Memory B cell (primary cell): Measurements from ENCODE around the gene GPR4.

Experiments used
- ATAC-seq: fragments of 150-1000 bp; cut with Tn5 transposase; 2 replicates; pipeline ENCODE4 v1.10.0; 2021; ENCODE audit warnings: low read depth, mild to moderate bottlenecking, moderate library complexity
- DNase-seq, 2 donors: peaks; one replicate each; pipeline ENCODE4 v3.0.0; 2022; ENCODE audit warnings: low spot score in 2 of 2
- H3K27ac Mint-ChIP-seq: one replicate; pipeline ENCODE4 v1.8.0; 2022; ENCODE audit warnings: mild to moderate bottlenecking, moderate library complexity, mixed read lengths
- H3K27me3 Mint-ChIP-seq: one replicate; pipeline ENCODE4 v1.8.0; 2022; ENCODE audit warnings: mixed read lengths
- H3K36me3 Mint-ChIP-seq: one replicate; pipeline ENCODE4 v1.8.0; 2022; ENCODE audit warnings: mild to moderate bottlenecking, mixed read lengths
- H3K4me1 Mint-ChIP-seq: one replicate; pipeline ENCODE4 v1.8.0; 2022; ENCODE audit warnings: mixed read lengths
- H3K4me3 Mint-ChIP-seq: one replicate; pipeline ENCODE4 v1.8.0; 2022; ENCODE audit warnings: mild to moderate bottlenecking, moderate library complexity, mixed read lengths
- H3K9me3 Mint-ChIP-seq: one replicate; pipeline ENCODE4 v1.8.0; 2022; ENCODE audit warnings: mixed read lengths

The GPR4 gene

GRCh38 chr19:45587873-45588272 is 14.1 kb downstream of the GPR4 start:
- no peak overlapping the region for H3K27ac Mint-ChIP-seq
- no peak for DNase-seq
- H3K36me3 Mint-ChIP-seq = no peaks in the 10 kb centered on the region

GRCh38 chr19:45585158-45585577 is 16.8 kb downstream of the GPR4 start:
- peaks cover 9% of the 10 kb centered on the region for H3K27me3 Mint-ChIP-seq
- H3K9me3 Mint-ChIP-seq = no peaks in the 10 kb centered on the region
- H3K27ac Mint-ChIP-seq = peak overlapping the region; percentile 94
- DNase-seq = no peak
- ATAC-seq = no peak
- peak overlapping the region; percentile 83 for H3K4me3 Mint-ChIP-seq
- H3K36me3 Mint-ChIP-seq = peaks cover 4% of the 10 kb centered on the region
- peaks cover 15% of the 10 kb centered on the region for H3K4me1 Mint-ChIP-seq

More at GRCh38 chr19:45587873-45588272, 14.1 kb downstream of the GPR4 start:
- peaks cover 17% of the 10 kb centered on the region for H3K4me1 Mint-ChIP-seq
- no peak for ATAC-seq
- peaks cover 29% of the 10 kb centered on the region for H3K27me3 Mint-ChIP-seq
- H3K4me3 Mint-ChIP-seq = no peak overlapping the region
- H3K9me3 Mint-ChIP-seq = no peaks in the 10 kb centered on the region

DNA sequence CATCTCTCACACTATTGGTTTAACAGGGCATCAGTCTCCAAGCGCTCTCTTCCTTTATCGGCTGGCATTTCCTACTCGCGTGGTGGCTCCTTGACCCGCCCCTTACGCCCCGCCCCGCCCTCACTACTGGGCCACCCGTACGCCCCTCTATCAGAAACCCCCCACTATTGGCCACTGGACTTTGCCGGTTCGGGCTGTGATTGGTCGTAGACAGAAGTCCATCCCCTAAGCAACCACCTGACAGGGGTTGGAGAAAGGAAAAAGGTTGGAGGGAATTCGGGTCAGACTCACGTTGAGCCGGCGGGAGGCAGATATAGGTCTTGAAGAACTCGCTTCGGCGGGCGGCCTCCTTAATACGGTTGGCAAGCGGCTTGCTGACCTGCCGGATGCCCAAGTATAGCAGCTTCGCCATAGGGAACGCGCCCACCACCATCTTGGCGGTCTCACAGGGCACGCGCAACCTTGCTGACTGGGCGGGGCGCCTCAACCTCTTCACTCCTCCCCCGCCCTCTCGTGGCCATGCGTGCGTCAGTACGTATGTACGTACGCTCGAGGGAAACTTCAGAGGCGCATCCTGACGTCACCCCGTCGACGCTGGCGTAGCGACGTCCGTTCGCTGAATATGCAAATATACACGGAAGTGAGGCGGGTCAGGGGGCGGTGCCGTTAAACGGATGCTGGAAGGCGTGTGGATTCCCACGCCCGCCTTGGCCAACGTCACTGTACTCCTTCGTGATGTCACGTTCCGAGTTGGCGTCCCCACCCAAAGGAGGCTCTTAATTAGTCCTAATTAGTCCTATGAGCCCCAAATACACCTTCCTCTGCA is 17.5 kb downstream of the GPR4 start, which contains the start of gene OPA3:
OPA3 (minus strand) TSS at position 471 of the 826 bp plus-strand sequence; CDS start at position 433, 38 bp downstream.
- Mint-ChIP-seq H3K4me3 (peak within 1 kb of the TSS; percentile 83), H3K4me1 (peaks cover 15% of the 10 kb centered on the region), H3K27me3 (peaks cover 4% of the 10 kb centered on the region), H3K36me3 (peaks cover 4% of the 10 kb centered on the region), H3K9me3 (no peaks in the 10 kb centered on the region), H3K27ac (peak within 1 kb of the TSS; percentile 94)
- ATAC-seq (peak; percentile 80), DNase-seq (peak; percentile 95 to 97)

DNA sequence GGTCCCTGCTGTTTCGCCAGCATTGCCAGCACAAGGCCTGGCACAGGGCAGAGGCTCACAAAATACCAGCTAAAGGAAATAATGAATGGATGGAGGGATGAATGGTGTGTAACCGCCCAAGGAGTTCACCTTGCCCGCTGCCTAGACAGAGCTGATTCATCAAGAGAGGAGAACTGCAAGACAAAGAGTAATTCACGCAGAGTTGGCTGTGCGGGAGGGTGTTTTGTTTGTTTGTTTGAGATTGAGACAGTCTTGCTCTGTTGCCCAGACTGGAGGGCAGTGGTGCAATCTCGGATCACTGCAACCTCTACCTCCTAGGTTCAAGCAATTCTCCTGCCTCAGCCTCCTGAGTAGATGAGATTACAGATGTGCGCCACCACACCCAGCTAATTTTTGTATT is 20.4 kb downstream of the GPR4 start:
- no peaks in the 10 kb centered on the region for H3K9me3 Mint-ChIP-seq
- H3K36me3 Mint-ChIP-seq = peaks cover 5% of the 10 kb centered on the region
- peaks cover 20% of the 10 kb centered on the region for H3K4me1 Mint-ChIP-seq
- H3K27ac Mint-ChIP-seq = no peak overlapping the region
- no peak for ATAC-seq
- no peaks in the 10 kb centered on the region for H3K27me3 Mint-ChIP-seq
- H3K4me3 Mint-ChIP-seq = no peak overlapping the region
- no peak for DNase-seq

DNA sequence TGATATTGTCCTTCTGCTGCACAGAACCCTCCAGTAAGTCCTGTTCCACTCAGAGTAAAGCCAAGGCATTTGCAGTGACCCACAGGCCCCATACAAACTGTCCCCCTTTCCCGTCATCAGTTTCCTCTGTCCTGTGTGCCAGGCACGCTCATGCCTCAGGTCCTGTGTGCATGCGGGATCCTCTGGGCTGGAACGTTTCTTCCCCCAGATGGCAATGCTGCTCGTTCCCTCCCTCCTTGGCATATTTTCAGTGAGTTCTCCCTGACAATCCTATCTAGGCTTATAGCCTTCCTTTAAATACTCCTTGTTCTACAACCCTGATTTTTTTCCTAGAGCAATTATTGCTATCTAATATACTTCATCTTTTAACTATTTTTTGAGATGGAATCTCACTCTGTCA is 23.2 kb downstream of the GPR4 start:
- no peak overlapping the region for H3K4me3 Mint-ChIP-seq
- H3K27me3 Mint-ChIP-seq = no peaks in the 10 kb centered on the region
- H3K36me3 Mint-ChIP-seq = peaks cover 7% of the 10 kb centered on the region
- peaks cover 16% of the 10 kb centered on the region for H3K4me1 Mint-ChIP-seq
- ATAC-seq (no peak), DNase-seq (no peak)
- no peaks in the 10 kb centered on the region for H3K9me3 Mint-ChIP-seq
- H3K27ac Mint-ChIP-seq = no peak overlapping the region

- no peak overlapping the region for H3K27ac Mint-ChIP-seq
- no peak for ATAC-seq
Measured at GRCh38 chr19:45577111-45577905, 24.7 kb downstream of the GPR4 start.

DNA sequence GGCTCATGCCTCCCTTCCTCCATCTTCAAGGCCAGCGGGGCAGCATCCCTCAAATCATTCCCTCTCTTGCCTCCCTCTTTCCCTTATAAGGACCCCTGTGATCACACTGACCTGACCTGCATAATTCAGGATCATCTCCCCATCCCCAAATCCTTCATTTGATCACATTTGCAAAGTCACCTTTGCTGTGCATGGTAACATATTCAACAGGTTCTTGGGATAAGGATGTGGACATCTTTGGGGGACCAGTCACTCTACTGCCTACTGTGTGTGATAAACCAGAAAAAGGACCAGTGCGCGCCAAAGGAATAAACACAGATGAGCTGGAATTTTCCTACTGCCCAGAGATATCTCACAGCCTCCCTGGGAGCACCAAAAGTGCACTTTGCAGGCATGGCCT is 25.3 kb downstream of the GPR4 start:
- no peak overlapping the region for H3K4me3 Mint-ChIP-seq
- H3K4me1 Mint-ChIP-seq = peaks cover 14% of the 10 kb centered on the region
- no peaks in the 10 kb centered on the region for H3K27me3 Mint-ChIP-seq
- H3K9me3 Mint-ChIP-seq = no peaks in the 10 kb centered on the region
- peaks cover 7% of the 10 kb centered on the region for H3K36me3 Mint-ChIP-seq
- ATAC-seq = no peak
- no peak for DNase-seq
- no peak overlapping the region for H3K27ac Mint-ChIP-seq

More at GRCh38 chr19:45577111-45577905, 24.7 kb downstream of the GPR4 start:
- peaks cover 14% of the 10 kb centered on the region for H3K4me1 Mint-ChIP-seq
- no peak overlapping the region for H3K4me3 Mint-ChIP-seq
- peaks cover 7% of the 10 kb centered on the region for H3K36me3 Mint-ChIP-seq
- H3K27me3 Mint-ChIP-seq = no peaks in the 10 kb centered on the region
- DNase-seq = no peak
- H3K9me3 Mint-ChIP-seq = no peaks in the 10 kb centered on the region

DNA sequence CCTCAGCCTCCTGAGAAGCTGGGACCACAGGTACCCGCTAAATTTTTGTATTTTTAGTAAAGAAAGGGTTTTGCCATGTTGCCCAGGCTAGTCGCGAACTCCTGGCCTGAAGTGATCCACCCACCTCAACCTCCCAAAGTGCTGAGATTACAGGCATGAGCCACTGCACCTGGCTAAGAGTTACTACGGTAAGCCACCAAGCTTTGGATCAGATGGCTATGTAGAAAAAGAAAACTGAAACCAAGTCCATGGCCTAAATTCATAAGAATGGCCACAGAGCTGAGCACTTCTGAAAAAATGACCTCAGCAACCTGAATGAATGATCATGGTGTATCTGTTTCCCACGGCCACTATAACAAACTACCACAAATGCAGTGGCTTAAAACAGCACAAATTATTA is 26.8 kb downstream of the GPR4 start:
- ATAC-seq (no peak), DNase-seq (no peak)
- Mint-ChIP-seq H3K4me1 (peaks cover 11% of the 10 kb centered on the region), H3K27me3 (no peaks in the 10 kb centered on the region), H3K9me3 (no peaks in the 10 kb centered on the region), H3K27ac (no peak overlapping the region), H3K4me3 (no peak overlapping the region), H3K36me3 (peaks cover 3% of the 10 kb centered on the region)

DNA sequence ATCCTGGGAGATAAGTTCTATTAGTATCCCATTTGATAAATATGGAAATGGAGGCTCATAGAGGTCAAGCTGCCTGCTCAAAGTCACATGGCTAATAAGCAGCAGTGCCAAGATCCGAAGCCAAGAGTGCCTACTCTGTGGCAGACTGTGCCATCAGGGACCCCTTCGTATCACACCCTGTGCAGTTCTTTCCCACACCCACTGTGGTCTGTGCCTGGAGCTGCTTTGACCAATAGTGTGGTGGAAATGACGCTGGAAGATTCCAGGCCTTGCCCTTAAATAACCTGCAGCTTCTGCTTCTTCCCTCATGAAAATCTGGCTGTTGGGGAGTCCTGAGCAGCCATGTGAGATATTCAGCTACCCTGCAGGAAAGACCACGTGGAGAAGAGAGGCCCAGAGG is 27.5 kb downstream of the GPR4 start:
- H3K4me3 Mint-ChIP-seq = no peak overlapping the region
- no peak overlapping the region for H3K27ac Mint-ChIP-seq
- no peaks in the 10 kb centered on the region for H3K27me3 Mint-ChIP-seq
- peaks cover 16% of the 10 kb centered on the region for H3K4me1 Mint-ChIP-seq
- peaks cover 3% of the 10 kb centered on the region for H3K36me3 Mint-ChIP-seq
- no peaks in the 10 kb centered on the region for H3K9me3 Mint-ChIP-seq
- DNase-seq (no peak), ATAC-seq (no peak)

DNA sequence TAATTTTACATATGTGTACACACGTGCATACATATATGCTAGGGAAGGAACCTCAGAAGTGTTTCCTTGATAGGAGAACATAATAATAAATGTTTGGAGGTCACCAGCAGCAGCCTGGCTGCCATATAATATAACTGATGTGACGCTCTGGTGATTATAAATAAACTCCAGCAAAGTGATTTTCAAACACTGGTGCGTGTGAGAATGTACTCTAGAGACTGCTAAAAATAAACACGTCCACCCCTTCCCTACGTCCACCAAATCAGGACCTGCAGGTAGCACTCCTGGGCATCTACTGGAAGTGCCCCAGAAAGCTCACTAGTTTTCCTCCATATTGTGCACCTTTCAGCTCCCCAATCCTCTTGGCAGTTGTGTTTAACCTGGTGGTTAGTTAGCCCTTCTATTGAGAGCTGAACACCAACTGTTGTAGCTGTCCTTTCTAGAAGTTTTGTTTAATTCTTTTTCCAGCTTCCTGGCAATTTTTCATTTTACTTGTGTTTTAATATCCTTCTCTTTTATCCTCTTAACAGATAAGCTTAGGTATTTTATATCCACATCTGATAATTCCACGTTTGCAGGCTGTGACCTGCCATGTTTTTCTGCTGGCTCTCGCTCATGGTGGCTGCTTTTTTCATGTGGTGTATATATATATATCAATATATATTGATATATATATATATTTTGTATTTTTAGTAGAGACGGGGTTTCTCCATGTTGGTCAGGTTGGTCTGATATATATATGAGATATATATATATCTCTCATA is 30.4 kb downstream of the GPR4 start:
- H3K4me3 Mint-ChIP-seq = no peak overlapping the region
- no peak for DNase-seq
- no peak overlapping the region for H3K27ac Mint-ChIP-seq
- H3K27me3 Mint-ChIP-seq = no peaks in the 10 kb centered on the region
- no peak for ATAC-seq
- no peaks in the 10 kb centered on the region for H3K9me3 Mint-ChIP-seq
- H3K4me1 Mint-ChIP-seq = peaks cover 10% of the 10 kb centered on the region
- peaks cover 2% of the 10 kb centered on the region for H3K36me3 Mint-ChIP-seq

GRCh38 chr19:45569619-45570421 is 32.2 kb downstream of the GPR4 start:
- DNase-seq (peak; percentile 63 to 71), ATAC-seq (peak; percentile 79)
- peaks cover 8% of the 10 kb centered on the region for H3K4me1 Mint-ChIP-seq
- no peaks in the 10 kb centered on the region for H3K36me3 Mint-ChIP-seq
- H3K27me3 Mint-ChIP-seq = no peaks in the 10 kb centered on the region
- H3K27ac Mint-ChIP-seq = no peak overlapping the region
- no peak overlapping the region for H3K4me3 Mint-ChIP-seq
- no peaks in the 10 kb centered on the region for H3K9me3 Mint-ChIP-seq

DNA sequence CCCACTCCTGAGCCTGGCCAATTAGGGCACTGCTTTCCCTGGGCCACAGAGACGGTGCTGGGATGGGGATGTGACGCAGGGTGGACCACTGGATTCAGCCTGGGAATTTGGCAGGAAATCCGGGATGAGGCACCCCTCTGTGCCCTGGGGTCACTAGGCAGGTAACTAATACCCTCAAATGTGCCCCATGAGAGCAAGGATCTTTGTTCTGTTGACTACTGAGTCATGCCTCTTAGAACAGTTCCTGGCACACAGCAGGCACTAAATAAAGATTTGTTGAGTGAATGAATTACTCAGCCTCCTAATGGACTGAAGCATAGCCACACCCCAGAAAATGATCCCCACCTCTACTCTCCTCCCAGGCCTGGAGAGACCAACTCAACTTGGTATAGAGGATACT is 33.3 kb downstream of the GPR4 start:
- Mint-ChIP-seq H3K27me3 (no peaks in the 10 kb centered on the region), H3K4me1 (peaks cover 11% of the 10 kb centered on the region), H3K27ac (no peak overlapping the region), H3K4me3 (no peak overlapping the region), H3K9me3 (no peaks in the 10 kb centered on the region), H3K36me3 (no peaks in the 10 kb centered on the region)
- no peak for DNase-seq
- no peak for ATAC-seq

DNA sequence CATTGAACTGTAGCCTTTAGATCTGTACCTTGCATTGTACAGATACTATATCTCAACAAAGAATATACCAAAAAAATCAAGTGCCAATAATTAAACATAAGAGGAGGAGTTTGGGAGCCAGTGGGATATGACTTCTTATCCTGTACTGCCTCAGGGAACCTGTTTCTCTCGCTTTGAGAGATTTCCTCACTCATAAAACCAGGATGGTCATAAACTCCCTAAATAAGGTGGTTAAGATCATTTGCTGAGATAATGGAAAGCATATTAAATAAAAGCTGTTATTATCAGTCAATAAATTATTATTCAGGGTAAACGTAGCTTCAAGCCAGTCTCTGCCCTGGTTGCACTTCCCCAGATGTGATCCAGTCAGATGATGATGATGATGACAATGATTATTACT is 34.4 kb downstream of the GPR4 start:
- H3K36me3 Mint-ChIP-seq = no peaks in the 10 kb centered on the region
- DNase-seq = no peak
- no peak for ATAC-seq
- H3K4me1 Mint-ChIP-seq = peaks cover 18% of the 10 kb centered on the region
- H3K4me3 Mint-ChIP-seq = no peak overlapping the region
- H3K27me3 Mint-ChIP-seq = no peaks in the 10 kb centered on the region
- H3K9me3 Mint-ChIP-seq = no peaks in the 10 kb centered on the region
- no peak overlapping the region for H3K27ac Mint-ChIP-seq
